ES-I3 (cell line): ENCODE results near the gene CFAP20DC.
"Not testable (repeated sequence)": the region's sequence is repeated elsewhere in the genome, so short reads cannot be mapped to it uniquely, and the experiment has no call there.

Source experiments
- H3K36me3 ChIP-seq: 2 replicates; pipeline ENCODE4 v1.6.1; 2013; ENCODE audit warnings: mild to moderate bottlenecking, low read length, control low read depth, moderate library complexity; ENCODE audit not compliant: insufficient read depth
- H3K4me1 ChIP-seq: 2 replicates; pipeline ENCODE4 v1.6.1; 2013; ENCODE audit warnings: mild to moderate bottlenecking, control low read depth, low read length; ENCODE audit not compliant: insufficient read depth
- H3K9ac ChIP-seq: 2 replicates; pipeline ENCODE4 v1.6.1; 2013; ENCODE audit warnings: low read depth, mild to moderate bottlenecking, low read length, moderate library complexity
- H3K9me3 ChIP-seq: 2 replicates; pipeline ENCODE4 v1.6.1; 2013; ENCODE audit warnings: mild to moderate bottlenecking, low read length, moderate library complexity; ENCODE audit not compliant: control insufficient read depth, insufficient read depth

The CFAP20DC gene

GRCh38 chr3:58897646-58898045, 152.2 kb downstream of the CFAP20DC start:
- no peaks in the 10 kb centered on the region for H3K36me3 ChIP-seq
- 0 out of 2 replicates have a peak, but pooled peaks cover 2% of the 10 kb centered on the region for H3K9me3 ChIP-seq
- no peaks in the 10 kb centered on the region for H3K4me1 ChIP-seq

DNA sequence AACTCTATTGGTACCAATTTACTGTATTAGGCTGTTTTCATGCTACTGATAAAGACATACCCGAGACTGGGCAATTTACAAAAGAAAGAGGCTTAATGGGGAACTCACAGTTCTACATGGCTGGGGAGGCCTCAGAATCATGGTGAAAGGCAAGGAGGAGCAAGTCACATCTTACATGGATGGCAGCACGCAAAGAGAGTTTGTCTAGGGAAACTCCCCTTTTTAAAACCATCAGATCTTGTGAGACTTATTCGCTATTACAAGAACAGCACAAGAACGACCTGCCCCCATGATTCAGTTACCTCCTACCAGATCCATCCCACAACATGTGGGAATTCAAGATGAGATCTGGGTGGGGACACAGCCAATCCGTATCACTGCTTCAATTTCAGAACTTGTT, 154.1 kb downstream of the CFAP20DC start:
- H3K9ac ChIP-seq, H3K9me3 ChIP-seq, H3K36me3 ChIP-seq: not testable (repeated sequence)

More at GRCh38 chr3:58897646-58898045, 152.2 kb downstream of the CFAP20DC start:
- H3K9ac ChIP-seq: no peak overlapping the region

GRCh38 chr3:58892526-58892925, 157.3 kb downstream of the CFAP20DC start:
- not testable (repeated sequence) for H3K36me3 ChIP-seq, H3K9ac ChIP-seq, H3K4me1 ChIP-seq, H3K9me3 ChIP-seq

More for the DNA sequence above, 154.1 kb downstream of the CFAP20DC start:
- not testable (repeated sequence) for H3K4me1 ChIP-seq

GRCh38 chr3:58888087-58888486, 161.7 kb downstream of the CFAP20DC start:
- Histone ChIP-seq H3K9ac (no peak overlapping the region), H3K36me3 (no peaks in the 10 kb centered on the region), H3K4me1 (no peaks in the 10 kb centered on the region), H3K9me3 (no peaks in the 10 kb centered on the region)

DNA sequence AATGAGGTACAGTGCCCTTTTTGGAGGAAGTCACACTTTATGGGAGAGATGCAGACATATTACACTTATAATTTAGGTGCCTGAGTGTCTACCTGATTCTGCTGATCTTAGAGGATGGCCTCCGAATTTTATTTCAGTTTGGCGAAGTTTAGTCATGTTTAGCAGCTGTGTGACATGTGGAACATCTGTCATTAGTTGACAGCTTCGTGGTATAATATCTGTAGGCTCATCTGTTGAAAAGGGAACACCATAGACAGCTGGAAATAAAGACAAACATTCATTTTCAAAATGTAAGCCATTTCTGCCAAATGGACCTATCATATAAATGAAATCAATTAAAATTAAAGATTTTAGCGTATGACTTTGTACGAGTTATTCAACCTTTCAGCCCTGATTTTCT, 165.4 kb downstream of the CFAP20DC start:
- H3K36me3 ChIP-seq: no peaks in the 10 kb centered on the region
- H3K9ac ChIP-seq: no peak overlapping the region
- no peaks in the 10 kb centered on the region for H3K4me1 ChIP-seq
- H3K9me3 ChIP-seq: no peaks in the 10 kb centered on the region

DNA sequence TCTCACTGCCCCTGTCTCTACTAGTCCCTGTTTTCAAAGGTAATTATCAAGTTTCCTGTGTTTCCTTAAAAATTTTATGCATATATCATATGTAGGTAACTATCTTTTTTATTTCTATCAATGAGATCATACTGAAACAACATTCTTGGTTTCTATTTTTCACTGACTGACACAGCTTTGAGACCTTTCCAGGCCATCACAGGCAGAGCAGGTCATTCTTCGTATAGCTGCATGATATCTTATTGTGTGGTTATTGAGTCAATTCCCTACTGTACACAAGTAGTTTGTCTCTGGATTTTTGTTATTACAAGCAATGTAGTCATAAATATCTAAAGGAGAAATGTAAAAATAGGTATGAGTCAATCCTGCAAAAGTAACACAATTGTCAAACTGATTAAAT, 169.6 kb downstream of the CFAP20DC start:
- H3K9ac ChIP-seq: no peak overlapping the region
- no peaks in the 10 kb centered on the region for H3K36me3 ChIP-seq
- H3K9me3 ChIP-seq: no peaks in the 10 kb centered on the region
- H3K4me1 ChIP-seq: no peaks in the 10 kb centered on the region

GRCh38 chr3:58874795-58875194, 175.0 kb downstream of the CFAP20DC start:
- Histone ChIP-seq H3K9me3 (no peaks in the 10 kb centered on the region), H3K9ac (no peak overlapping the region), H3K36me3 (no peaks in the 10 kb centered on the region), H3K4me1 (no peaks in the 10 kb centered on the region)

DNA sequence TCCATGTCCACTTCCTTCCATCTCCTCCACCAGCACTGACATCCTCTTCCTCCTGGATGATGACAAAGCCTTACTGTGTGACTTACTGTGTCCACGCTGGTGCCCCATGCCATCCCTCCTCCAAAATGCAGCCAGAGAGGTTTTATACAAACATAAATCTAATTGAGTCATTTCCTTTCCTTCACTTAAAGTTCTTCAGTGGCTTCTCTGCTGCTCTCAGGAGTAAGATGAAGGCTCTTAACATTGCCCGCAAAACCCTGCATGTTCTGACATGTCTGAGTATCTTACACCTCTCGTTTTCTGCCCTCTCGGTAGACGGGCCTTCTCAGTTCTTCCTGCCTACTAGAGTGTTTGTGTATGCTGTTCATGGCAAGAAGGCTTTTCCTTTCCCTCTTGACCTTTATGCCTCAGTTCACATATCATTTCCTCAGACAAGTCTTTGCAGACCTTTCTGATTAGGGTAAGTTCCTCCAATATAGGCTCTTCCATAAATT, 175.5 kb downstream of the CFAP20DC start:
- Histone ChIP-seq H3K36me3 (no peaks in the 10 kb centered on the region), H3K9ac (no peak overlapping the region), H3K9me3 (no peaks in the 10 kb centered on the region), H3K4me1 (no peaks in the 10 kb centered on the region)

DNA sequence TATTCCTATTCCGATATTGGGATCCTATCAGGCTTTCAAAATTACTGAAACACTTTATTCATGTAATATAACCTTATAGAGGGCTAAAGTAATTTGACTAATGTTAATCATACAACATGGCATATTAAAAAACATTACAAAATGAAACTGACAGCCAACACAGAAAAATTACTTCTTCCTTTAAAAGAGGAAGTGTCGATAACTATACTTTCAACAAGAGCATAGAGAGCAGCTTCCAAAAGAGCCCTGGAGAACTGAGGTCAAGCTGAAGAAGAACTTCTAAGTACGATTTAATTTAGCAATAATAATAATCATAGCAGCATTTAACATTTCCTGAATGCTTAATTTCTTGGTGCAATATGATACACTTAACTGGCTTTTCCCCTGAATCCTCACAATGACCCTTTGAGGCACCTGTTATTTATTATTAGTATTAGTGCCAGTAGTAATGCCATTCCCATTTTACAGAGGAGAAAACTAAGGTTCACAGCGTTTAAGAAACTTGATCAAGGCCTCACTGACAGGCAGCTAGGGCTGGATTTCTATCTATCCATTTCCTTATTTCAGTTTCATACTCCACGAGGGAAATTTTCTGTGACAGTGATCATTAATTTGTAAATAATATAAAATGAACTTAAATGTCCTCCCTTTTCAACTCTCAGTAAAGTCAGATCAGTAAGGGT, 181.6 kb downstream of the CFAP20DC start:
- H3K4me1 ChIP-seq: peaks cover 11% of the 10 kb centered on the region; the same call in 1 of the 2 replicates
- H3K9ac ChIP-seq: no peak overlapping the region
- H3K36me3 ChIP-seq: no peaks in the 10 kb centered on the region
- no peaks in the 10 kb centered on the region for H3K9me3 ChIP-seq

DNA sequence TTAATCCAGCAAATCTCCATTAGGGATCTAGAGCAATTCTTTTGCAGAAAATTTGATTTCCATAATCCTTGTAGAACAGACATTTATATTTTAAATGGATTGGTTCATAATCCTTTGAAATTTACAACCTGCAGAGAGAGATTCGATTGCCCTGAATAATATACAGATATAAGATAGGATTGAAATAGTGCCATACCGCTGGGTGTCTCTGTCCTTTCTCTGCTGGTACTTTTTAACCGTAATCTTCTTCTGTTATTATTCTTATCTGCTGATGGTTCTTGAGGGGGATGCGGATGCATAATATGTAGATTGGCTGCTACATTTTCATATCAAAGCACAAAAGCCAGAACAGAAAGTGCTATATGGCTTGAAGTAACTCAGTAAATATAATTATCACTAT, 182.2 kb downstream of the CFAP20DC start:
- Histone ChIP-seq H3K36me3 (no peaks in the 10 kb centered on the region), H3K9me3 (no peaks in the 10 kb centered on the region), H3K4me1 (peaks cover 11% of the 10 kb centered on the region; the same call in 1 of the 2 replicates), H3K9ac (no peak overlapping the region)

DNA sequence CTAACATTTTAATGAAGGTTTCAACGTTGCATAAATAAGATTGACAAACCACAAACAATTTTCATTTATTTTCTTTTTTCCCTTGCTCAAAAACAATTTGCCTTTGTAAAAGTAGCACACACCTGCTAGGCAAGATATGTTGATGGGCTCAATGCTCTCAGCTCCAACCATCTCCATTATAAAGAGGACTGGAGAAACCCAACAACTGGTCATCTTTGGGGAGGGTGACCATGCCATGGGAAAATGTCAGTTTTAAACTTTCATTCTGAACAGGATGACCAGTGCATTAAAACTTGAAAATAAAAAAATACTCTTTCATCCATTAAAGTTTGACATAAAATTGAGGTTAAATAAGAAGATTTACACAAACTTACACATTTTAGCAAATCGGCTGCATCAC, 183.7 kb downstream of the CFAP20DC start:
- H3K9ac ChIP-seq: no peak overlapping the region
- H3K9me3 ChIP-seq: no peaks in the 10 kb centered on the region
- peaks cover 11% of the 10 kb centered on the region; the same call in 1 of the 2 replicates for H3K4me1 ChIP-seq

GRCh38 chr3:58864480-58864879, 185.3 kb downstream of the CFAP20DC start:
- Histone ChIP-seq H3K9me3 (no peaks in the 10 kb centered on the region), H3K4me1 (peaks cover 11% of the 10 kb centered on the region; the same call in 1 of the 2 replicates)

More for the DNA sequence above, 183.7 kb downstream of the CFAP20DC start:
- no peaks in the 10 kb centered on the region for H3K36me3 ChIP-seq

DNA sequence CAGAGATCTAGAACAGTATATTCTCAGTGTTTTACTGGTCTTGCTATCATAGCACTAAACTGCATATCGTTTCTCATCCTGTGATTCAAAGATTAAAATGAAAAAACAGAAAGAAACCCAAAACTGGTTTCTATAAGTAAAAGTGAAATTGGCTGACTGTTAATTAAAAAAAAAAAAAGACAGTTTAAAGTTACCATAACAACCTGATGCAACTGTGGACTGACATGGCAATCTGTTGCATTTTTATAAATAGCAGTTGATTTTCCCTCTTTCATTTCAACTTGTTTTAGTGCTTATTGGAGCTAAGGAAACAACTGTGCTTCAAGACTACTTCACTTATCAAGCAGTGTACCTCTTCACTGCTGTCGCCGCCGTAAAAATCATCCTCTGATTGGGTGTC, 186.6 kb downstream of the CFAP20DC start:
- H3K9me3 ChIP-seq: no peaks in the 10 kb centered on the region
- peaks cover 11% of the 10 kb centered on the region; the same call in 1 of the 2 replicates for H3K4me1 ChIP-seq
- H3K9ac ChIP-seq: no peak overlapping the region
- H3K36me3 ChIP-seq: no peaks in the 10 kb centered on the region

More at GRCh38 chr3:58864480-58864879, 185.3 kb downstream of the CFAP20DC start:
- Histone ChIP-seq H3K9ac (no peak overlapping the region), H3K36me3 (no peaks in the 10 kb centered on the region)

DNA sequence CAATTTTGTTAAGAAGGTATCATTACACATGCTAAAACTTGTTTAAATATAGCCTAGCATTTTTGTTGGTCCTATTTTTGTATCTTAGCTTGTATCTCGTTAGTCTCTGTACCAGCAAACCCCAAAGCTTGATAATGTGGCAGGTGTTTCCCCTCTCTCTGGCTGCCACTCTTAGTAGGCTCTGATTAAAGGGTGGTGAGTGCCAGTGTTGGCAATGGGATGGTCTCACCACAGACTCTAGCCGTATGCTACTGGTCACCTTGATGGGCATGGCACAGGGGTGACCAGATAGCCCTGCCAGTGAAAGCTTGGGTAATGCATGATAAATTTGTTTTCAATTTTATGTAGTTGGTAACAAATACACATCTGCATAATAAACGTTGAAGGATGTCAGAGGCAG, 188.3 kb downstream of the CFAP20DC start:
- Histone ChIP-seq H3K4me1 (peaks cover 11% of the 10 kb centered on the region; the same call in 1 of the 2 replicates), H3K36me3 (no peaks in the 10 kb centered on the region), H3K9me3 (no peaks in the 10 kb centered on the region), H3K9ac (no peak overlapping the region)

DNA sequence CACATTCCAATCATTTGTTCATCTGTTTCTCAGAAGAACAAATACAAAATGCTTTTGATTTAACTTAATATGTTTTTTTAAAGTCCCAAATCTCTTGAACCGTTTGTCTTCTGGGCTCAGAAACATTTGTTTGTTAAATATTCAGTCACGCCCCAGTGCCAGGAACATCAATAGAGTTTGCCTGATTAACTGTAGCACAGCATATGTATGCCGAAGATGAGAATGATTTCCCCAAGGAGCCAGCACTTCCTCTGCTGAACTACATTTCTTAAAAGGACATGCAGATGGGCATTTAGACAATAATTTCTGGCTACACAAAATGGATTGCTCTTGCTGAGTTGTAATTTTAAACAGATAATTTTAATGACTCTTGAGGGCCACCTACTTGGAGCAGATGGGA, 191.7 kb downstream of the CFAP20DC start:
- no peaks in the 10 kb centered on the region for H3K4me1 ChIP-seq
- no peak overlapping the region for H3K9ac ChIP-seq
- no peaks in the 10 kb centered on the region for H3K36me3 ChIP-seq
- H3K9me3 ChIP-seq: no peaks in the 10 kb centered on the region
